Gastroesophageal sphincter (tissue), 4 donors: Measurements from ENCODE around the gene MAP1LC3B. TPM values are rescaled to one million over a fixed set of nuclear protein-coding genes. Genes with fewer than 3 reads are reported as not detected.
A peak's percentile ranks its signal among the peaks of the same experiment; 100 is the strongest.

ENCODE experiments used
- ATAC-seq: fragments of 150-250 bp; one replicate; pipeline ENCODE4 v1.9.1; 2016; ENCODE audit warnings: mild to moderate bottlenecking, moderate library complexity
- H3K27ac ChIP-seq, 4 donors: fragments of 200-600 bp; sonication (generic) in 3 of 4; 1 replicate in 3 of 4; 2 replicates in 1 of 4; pipeline ENCODE4 v1.5.1; 2016 to 2019
- H3K27me3 ChIP-seq: fragments of 200-600 bp; sonication (generic); one replicate; pipeline ENCODE4 v1.5.1; 2019
- H3K36me3 ChIP-seq, 2 donors: fragments of 200-600 bp; sonication (generic); one replicate each; pipeline ENCODE4 v1.5.1; 2019; ENCODE audit warnings: control low read depth in 1 of 2
- H3K4me1 ChIP-seq, 3 donors: fragments of 200-600 bp; sonication (generic); 1 replicate in 2 of 3; 2 replicates in 1 of 3; pipeline ENCODE4 v1.5.1; 2016 to 2019; ENCODE audit warnings: control low read depth in 2 of 3
- H3K4me3 ChIP-seq, 2 donors: fragments of 200-600 bp; sonication (generic); one replicate each; pipeline ENCODE4 v1.5.1; 2019; ENCODE audit warnings: mild to moderate bottlenecking in 1 of 2, moderate library complexity in 1 of 2
- H3K9me3 ChIP-seq, 3 donors: fragments of 200-600 bp; sonication (generic); one replicate each; pipeline ENCODE4 v1.5.1; 2017 to 2019; ENCODE audit warnings: control low read depth in 2 of 3
- CTCF ChIP-seq, 4 experiments: fragments of 200-600 bp in 2 of 4; fragments of 450-650 bp in 2 of 4; sonication (generic) in 1 of 4; IDR thresholded peaks; one replicate each; pipeline ENCODE4 v1.5.1; 2017 to 2019; ENCODE audit warnings: antibody characterized with exemption in 4 of 4, mild to moderate bottlenecking in 2 of 4, moderate library complexity in 2 of 4
- EP300 ChIP-seq: sonication (generic); formaldehyde crosslinking; IDR thresholded peaks from one replicate; pipeline ENCODE4 v1.6.1; 2017; ENCODE audit warnings: antibody characterized with exemption, mild to moderate bottlenecking
- POLR2A ChIP-seq, 2 donors: fragments of 450-650 bp; IDR thresholded peaks; one replicate each; pipeline ENCODE4 v1.6.1; 2017; ENCODE audit warnings: antibody characterized with exemption in 2 of 2, mild to moderate bottlenecking in 2 of 2, moderate library complexity in 1 of 2
- POLR2AphosphoS5 ChIP-seq: sonication (generic); formaldehyde crosslinking; IDR thresholded peaks from one replicate; pipeline ENCODE4 v1.6.1; 2017; ENCODE audit warnings: antibody characterized with exemption
- WGBS, 2 donors: methylation state at CpG; one replicate each; pipeline ENCODE4 v1.1.5; 2018; ENCODE audit warnings: low coverage in 1 of 2; 5-methylcytosine and 5-hydroxymethylcytosine counted together
- total RNA-seq, 4 donors: library from RNA; depleted of rRNA; stranded (reverse); fragments of >200 nt; gene quantifications; one replicate each; pipeline ENCODE4 v1.1.0, GENCODE V29; 2016

Gene MAP1LC3B
- total RNA-seq, 4 donors from 2014 or later = 53.9 to 64.8 (median 57.9) TPM

GRCh38 chr16:87347932-87348615 lies 44.1 kb upstream of the MAP1LC3B start:
- Histone ChIP-seq H3K9me3 (no peaks in the 10 kb centered on the region), H3K4me1 (peaks cover 0 to 36% (median 9%) of the 10 kb centered on the region in 3 donors), H3K36me3 (peaks cover 0 to 68% of the 10 kb centered on the region in 2 donors), H3K4me3 (no peak overlapping the region), H3K27me3 (no peaks in the 10 kb centered on the region), H3K27ac (no peak overlapping the region)
- TF ChIP-seq CTCF (IDR thresholded peaks at IDR 0.05) (no peak), POLR2AphosphoS5 (no peak), EP300 (no peak), POLR2A (IDR thresholded peaks at IDR 0.05) (no peak)
- WGBS, 2 donors = 93 to 96% methylated on average over 3 to 4 of the region's 13 CpGs
- ATAC-seq = no peak

- ATAC-seq = no peak
- no peak overlapping the region for H3K4me3 ChIP-seq
- peaks cover 0 to 68% of the 10 kb centered on the region in 2 donors for H3K36me3 ChIP-seq
- peaks cover 0 to 35% (median 9%) of the 10 kb centered on the region in 3 donors for H3K4me1 ChIP-seq
- H3K27ac ChIP-seq = no peak overlapping the region
- no peaks in the 10 kb centered on the region for H3K27me3 ChIP-seq
- no peaks in the 10 kb centered on the region for H3K9me3 ChIP-seq
- 68 to 75% methylated on average over 5 to 6 of the region's 13 CpGs for WGBS, 2 donors
- no peak for TF ChIP-seq POLR2AphosphoS5
- no peak for TF ChIP-seq POLR2A (IDR thresholded peaks at IDR 0.05)
- TF ChIP-seq CTCF (IDR thresholded peaks at IDR 0.05) = no peak
- TF ChIP-seq EP300 = no peak
These were observed 43.4 kb upstream of the MAP1LC3B start for GRCh38 chr16:87348616-87349157.

- no peak for ATAC-seq
- H3K27me3 ChIP-seq = no peaks in the 10 kb centered on the region
- H3K4me3 ChIP-seq = no peak overlapping the region
- peaks cover 0 to 21% (median 6%) of the 10 kb centered on the region in 3 donors for H3K4me1 ChIP-seq
- no peak overlapping the region for H3K27ac ChIP-seq
- H3K9me3 ChIP-seq = no peaks in the 10 kb centered on the region
- H3K36me3 ChIP-seq = peaks cover 0 to 62% of the 10 kb centered on the region in 2 donors
- 50 to 62% methylated on average over 1 to 4 of the region's 8 CpGs for WGBS, 2 donors
- TF ChIP-seq CTCF (IDR thresholded peaks at IDR 0.05) = no peak
- no peak for TF ChIP-seq EP300
These were observed 42.1 kb upstream of the MAP1LC3B start for GRCh38 chr16:87350031-87350430.

- no peak overlapping the region for H3K4me3 ChIP-seq
- H3K36me3 ChIP-seq = peaks cover 0 to 62% of the 10 kb centered on the region in 2 donors
- no peaks in the 10 kb centered on the region for H3K9me3 ChIP-seq
- H3K27me3 ChIP-seq = no peaks in the 10 kb centered on the region
- H3K27ac ChIP-seq = no peak overlapping the region
- no peak for TF ChIP-seq EP300
- no peak for TF ChIP-seq POLR2AphosphoS5
- no peak for TF ChIP-seq CTCF (IDR thresholded peaks at IDR 0.05)
- no peak for TF ChIP-seq POLR2A (IDR thresholded peaks at IDR 0.05)
- 62 to 72% methylated on average over 11 to 15 of the region's 23 CpGs for WGBS, 2 donors
- peaks cover 0 to 13% (median under 1%) of the 10 kb centered on the region in 3 donors for H3K4me1 ChIP-seq
- ATAC-seq = peak; percentile 30
These were observed 41.3 kb upstream of the MAP1LC3B start for GRCh38 chr16:87350681-87351319.

GRCh38 chr16:87351320-87351698 lies 40.8 kb upstream of the MAP1LC3B start:
- H3K9me3 ChIP-seq = no peaks in the 10 kb centered on the region
- H3K4me1 ChIP-seq = peaks cover 0 to 9% (median 0%) of the 10 kb centered on the region in 3 donors
- 69 to 100% methylated on average over 1 to 3 of the region's 9 CpGs for WGBS, 2 donors
- no peaks in the 10 kb centered on the region for H3K27me3 ChIP-seq
- TF ChIP-seq POLR2A (IDR thresholded peaks at IDR 0.05) = no peak
- no peak for TF ChIP-seq POLR2AphosphoS5
- no peak for TF ChIP-seq EP300
- no peak for TF ChIP-seq CTCF (IDR thresholded peaks at IDR 0.05)
- H3K4me3 ChIP-seq = no peak overlapping the region
- H3K36me3 ChIP-seq = peaks cover 0 to 62% of the 10 kb centered on the region in 2 donors
- ATAC-seq = no peak
- no peak overlapping the region for H3K27ac ChIP-seq
